ENCODE results near the gene IFNA5.

IFNA5 gene

DNA sequence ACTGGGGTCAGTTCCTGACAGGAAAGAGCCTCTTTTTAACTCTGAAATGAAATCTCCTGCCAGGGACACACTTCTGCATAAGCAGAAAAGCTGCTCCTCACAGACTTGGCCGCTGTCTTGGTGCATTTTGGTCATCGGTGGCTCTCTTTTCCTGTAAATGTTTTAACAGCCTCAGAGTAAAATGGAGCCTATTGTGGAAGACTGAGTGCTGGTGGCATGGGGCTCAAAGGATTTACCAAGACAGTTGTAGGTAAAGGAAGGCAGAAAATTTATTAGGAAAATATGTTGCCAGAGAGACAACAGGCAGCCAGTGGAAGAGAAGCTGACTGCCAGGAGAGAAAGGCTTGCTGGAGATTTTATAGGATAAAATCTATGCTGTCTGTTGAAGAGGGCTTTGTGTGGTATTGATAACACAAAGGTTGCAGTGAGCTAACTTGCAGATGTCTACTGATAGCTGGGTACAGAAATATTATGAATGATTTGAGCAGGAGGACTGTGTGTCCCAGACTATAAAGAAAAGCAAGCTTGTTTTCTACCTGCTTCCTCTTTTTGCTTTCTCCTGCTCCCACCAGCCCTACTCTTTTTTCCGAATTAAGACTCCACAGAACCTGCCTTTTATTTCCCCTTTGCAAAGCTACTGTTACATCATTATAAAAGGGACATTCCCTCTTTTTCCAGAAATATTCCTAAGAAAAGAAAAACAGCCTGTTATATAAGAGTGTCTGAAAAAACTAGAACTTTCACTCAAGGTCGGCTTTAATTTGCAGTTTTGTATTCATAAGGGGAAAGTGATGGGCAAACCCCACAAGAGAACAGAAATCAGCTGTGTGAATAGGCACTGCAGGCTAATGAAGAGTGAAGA lies 37.4 kb downstream of the IFNA5 start:
- Histone ChIP-seq H3K4me1 (ENCODE audit: control insufficient read depth in 1 of 2, insufficient read depth in 1 of 2, low read depth in 1 of 2, low read length in 1 of 2) (peaks cover 6 to 11% of the 10 kb centered on the region in 2 experiments), H3K27me3 (no peaks in the 10 kb centered on the region), H3K36me3 (no peaks in the 10 kb centered on the region), H3K27ac (no peak overlapping the region), H3K4me3 (ENCODE audit: low read depth in 1 of 2, low read length in 1 of 2) (no peak overlapping the region), H3K9me3 (no peaks in the 10 kb centered on the region)
- TF ChIP-seq, protein P1, sequence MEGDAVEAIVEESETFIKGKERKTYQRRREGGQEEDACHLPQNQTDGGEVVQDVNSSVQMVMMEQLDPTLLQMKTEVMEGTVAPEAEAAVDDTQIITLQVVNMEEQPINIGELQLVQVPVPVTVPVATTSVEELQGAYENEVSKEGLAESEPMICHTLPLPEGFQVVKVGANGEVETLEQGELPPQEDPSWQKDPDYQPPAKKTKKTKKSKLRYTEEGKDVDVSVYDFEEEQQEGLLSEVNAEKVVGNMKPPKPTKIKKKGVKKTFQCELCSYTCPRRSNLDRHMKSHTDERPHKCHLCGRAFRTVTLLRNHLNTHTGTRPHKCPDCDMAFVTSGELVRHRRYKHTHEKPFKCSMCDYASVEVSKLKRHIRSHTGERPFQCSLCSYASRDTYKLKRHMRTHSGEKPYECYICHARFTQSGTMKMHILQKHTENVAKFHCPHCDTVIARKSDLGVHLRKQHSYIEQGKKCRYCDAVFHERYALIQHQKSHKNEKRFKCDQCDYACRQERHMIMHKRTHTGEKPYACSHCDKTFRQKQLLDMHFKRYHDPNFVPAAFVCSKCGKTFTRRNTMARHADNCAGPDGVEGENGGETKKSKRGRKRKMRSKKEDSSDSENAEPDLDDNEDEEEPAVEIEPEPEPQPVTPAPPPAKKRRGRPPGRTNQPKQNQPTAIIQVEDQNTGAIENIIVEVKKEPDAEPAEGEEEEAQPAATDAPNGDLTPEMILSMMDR (IDR thresholded peaks at IDR 0.05): no peak

DNA sequence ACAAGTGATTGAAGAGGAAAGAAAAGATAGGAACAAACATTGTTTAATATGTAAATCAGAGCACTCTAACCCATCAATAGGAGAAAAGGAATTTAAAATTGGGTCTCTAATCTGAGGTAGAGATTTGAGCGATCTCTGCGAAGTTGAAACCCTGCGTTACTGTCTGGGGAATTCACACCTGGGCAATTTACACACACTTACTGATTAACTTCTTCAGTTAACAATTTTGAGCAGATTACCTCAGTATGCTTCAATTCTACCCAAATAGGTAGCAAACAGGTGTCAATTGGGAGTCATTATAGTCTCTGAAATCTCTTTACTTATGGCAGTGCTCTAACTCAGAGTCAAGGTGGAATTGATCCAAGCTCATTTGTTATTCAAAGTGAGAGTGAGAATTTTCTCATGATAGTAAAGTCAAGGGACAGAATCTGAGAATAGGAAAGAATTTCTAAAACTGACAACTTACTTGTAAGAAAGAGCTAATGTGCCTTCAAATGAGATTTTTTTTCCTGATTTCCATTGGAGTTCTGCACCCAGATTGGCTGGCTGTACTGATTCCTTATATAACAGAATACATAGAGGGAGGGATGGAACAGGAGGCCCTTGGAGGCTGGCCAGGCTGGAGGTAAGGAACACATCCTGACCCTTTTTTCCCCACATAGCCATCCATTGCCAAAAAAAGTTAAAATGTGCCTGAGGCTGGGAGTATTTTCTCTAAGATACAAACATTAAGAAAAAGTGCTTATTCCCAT lies 38.2 kb downstream of the IFNA5 start:
- Histone ChIP-seq H3K4me3 (ENCODE audit: low read depth in 1 of 2, low read length in 1 of 2) (no peak overlapping the region), H3K27me3 (no peaks in the 10 kb centered on the region), H3K4me1 (ENCODE audit: control insufficient read depth in 1 of 2, insufficient read depth in 1 of 2, low read depth in 1 of 2, low read length in 1 of 2) (peaks cover 6 to 11% of the 10 kb centered on the region in 2 experiments), H3K27ac (no peak overlapping the region), H3K36me3 (no peaks in the 10 kb centered on the region), H3K9me3 (no peaks in the 10 kb centered on the region)
- TF ChIP-seq, protein P1 (IDR thresholded peaks at IDR 0.05): no peak

DNA sequence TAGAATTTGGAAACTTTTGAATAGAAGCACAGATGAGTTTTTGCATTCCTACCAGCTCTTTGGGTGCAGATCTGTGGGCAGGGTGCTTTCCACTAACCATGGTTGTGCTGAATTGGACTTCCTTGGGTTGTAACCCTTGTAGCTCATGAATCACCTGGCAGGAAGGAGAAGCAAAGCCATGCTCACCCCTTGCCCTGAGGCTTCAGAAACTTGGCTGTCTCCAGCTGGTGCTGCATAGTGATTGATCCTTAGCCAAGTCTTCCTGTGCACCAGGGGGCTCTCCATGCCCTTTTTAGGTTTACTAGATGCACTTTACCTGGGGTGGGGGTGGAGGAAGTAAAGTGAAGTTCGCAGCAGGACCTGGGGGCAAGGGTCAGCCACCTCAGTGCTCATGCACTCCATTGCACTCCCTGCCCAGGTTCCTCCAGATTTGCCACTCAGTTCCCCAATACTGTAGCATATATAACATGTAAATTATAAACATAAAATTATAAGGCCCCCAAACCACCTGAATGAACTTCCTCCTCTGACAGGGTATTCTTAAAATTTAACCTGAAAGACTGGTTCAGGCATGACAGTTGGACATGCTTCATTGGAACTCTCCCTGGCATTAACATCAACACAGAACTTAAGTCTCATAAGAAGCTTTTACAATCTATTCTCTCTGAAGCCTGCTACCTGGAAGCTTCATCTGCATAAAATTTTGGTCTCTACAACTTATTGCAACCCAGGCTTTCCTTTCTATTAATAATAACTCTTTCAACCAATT lies 39.5 kb downstream of the IFNA5 start:
- Histone ChIP-seq H3K27me3 (no peaks in the 10 kb centered on the region), H3K9me3 (no peaks in the 10 kb centered on the region), H3K4me3 (ENCODE audit: low read depth in 1 of 2, low read length in 1 of 2) (no peak overlapping the region), H3K27ac (no peak overlapping the region), H3K4me1 (ENCODE audit: control insufficient read depth in 1 of 2, insufficient read depth in 1 of 2, low read depth in 1 of 2, low read length in 1 of 2) (peaks cover 6 to 11% of the 10 kb centered on the region in 2 experiments), H3K36me3 (no peaks in the 10 kb centered on the region)
- TF ChIP-seq, protein P1 (IDR thresholded peaks at IDR 0.05): no peak

DNA sequence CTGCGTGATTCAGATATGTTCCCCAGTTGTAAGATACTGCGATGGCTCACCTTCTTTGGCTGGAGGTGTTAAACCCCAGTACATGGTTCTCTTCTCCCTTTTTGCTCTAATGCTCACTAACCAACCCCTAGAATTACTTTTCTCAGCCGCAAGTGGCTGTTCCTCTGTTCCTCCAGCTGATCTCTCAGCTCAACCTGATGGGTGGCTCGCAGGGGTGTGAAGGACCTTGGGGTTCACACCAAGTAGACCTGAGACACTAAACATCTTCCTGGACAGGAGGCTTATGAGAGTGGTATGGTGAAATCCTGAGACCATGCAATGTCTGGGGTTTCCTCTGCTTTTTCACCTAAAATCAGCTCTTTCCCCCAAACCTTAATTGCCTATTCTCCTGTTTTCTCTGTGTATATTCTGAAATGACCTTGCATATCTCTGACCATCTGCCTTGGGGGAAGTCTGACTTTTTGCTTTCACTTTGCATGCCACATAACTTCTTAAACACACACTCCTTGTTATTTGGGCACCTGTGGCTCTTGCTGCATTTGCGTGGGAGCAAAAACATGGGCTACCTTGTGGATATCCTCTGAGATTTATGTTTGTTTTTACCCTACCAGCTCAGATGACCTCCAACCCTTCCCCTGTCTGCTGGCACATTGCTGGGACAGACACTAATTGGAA lies 49.4 kb downstream of the IFNA5 start:
- Histone ChIP-seq H3K36me3 (no peaks in the 10 kb centered on the region), H3K4me1 (ENCODE audit: control insufficient read depth in 1 of 2, insufficient read depth in 1 of 2, low read depth in 1 of 2, low read length in 1 of 2) (peaks cover 49 to 55% of the 10 kb centered on the region in 2 experiments), H3K4me3 (ENCODE audit: low read depth in 1 of 2, low read length in 1 of 2) (no peak overlapping the region), H3K27ac (no peak overlapping the region), H3K27me3 (no peaks in the 10 kb centered on the region), H3K9me3 (no peaks in the 10 kb centered on the region)
- TF ChIP-seq, protein P1 (IDR thresholded peaks at IDR 0.05): no peak

Measured in neutrophil (primary cell).